HG03520 (cell line): ENCODE results near the gene ALPL.
"Not testable (repeated sequence)": the region's sequence is repeated elsewhere in the genome, so short reads cannot be mapped to it uniquely, and the experiment has no call there.

Experiments used
- ATAC-seq: cut with Tn5 transposase; IDR thresholded peaks from one replicate; pipeline ENCODE4 v1.9.1; 2021; ENCODE audit warnings: mild to moderate bottlenecking, moderate library complexity; ENCODE audit not compliant: unreplicated experiment

Gene ALPL

GRCh38 chr1:21509351-21510112, at the start of gene ALPL:
TSS of gene ALPL (plus strand) at chr1:21509423. CDS start at chr1:21554082, 44,659 bp downstream.
- ATAC-seq: no peak

GRCh38 chr1:21465127-21465526, 44.1 kb upstream of the ALPL start:
- not testable (repeated sequence) for ATAC-seq

- not testable (repeated sequence) for ATAC-seq
These were observed 41.3 kb upstream of the ALPL start for GRCh38 chr1:21467946-21468345.

- ATAC-seq: no peak
These were observed 40.6 kb upstream of the ALPL start for GRCh38 chr1:21468599-21468998.

- ATAC-seq: no peak
These were observed 39.6 kb upstream of the ALPL start for GRCh38 chr1:21469581-21469980.

GRCh38 chr1:21472861-21473260, 36.4 kb upstream of the ALPL start:
- no peak for ATAC-seq

- no peak for ATAC-seq
These were observed 30.9 kb upstream of the ALPL start for GRCh38 chr1:21478356-21478755.

- ATAC-seq: not testable (repeated sequence)
These were observed 25.3 kb upstream of the ALPL start for GRCh38 chr1:21483881-21484280.

- ATAC-seq: no peak
These were observed 20.1 kb upstream of the ALPL start for GRCh38 chr1:21489146-21489545.

- ATAC-seq: no peak
These were observed 18.3 kb upstream of the ALPL start for GRCh38 chr1:21490774-21491487.

GRCh38 chr1:21491488-21492355, 17.5 kb upstream of the ALPL start:
- ATAC-seq: no peak

GRCh38 chr1:21492356-21492625, 16.9 kb upstream of the ALPL start:
- ATAC-seq: no peak

GRCh38 chr1:21494196-21494595, 15.0 kb upstream of the ALPL start:
- ATAC-seq: no peak

GRCh38 chr1:21495225-21495820, 13.9 kb upstream of the ALPL start:
- no peak for ATAC-seq

GRCh38 chr1:21496063-21496462, 13.2 kb upstream of the ALPL start:
- no peak for ATAC-seq

- ATAC-seq: no peak
These were observed 12.3 kb upstream of the ALPL start for GRCh38 chr1:21496886-21497285.

- no peak for ATAC-seq
These were observed 11.7 kb upstream of the ALPL start for GRCh38 chr1:21497466-21498061.

GRCh38 chr1:21499283-21499950, 9.8 kb upstream of the ALPL start:
- no peak for ATAC-seq

GRCh38 chr1:21503706-21504377, 5.4 kb upstream of the ALPL start:
- ATAC-seq: no peak

GRCh38 chr1:21506804-21507203, 2.4 kb upstream of the ALPL start:
- ATAC-seq: no peak
